Stomach (tissue), 9 donors: Measurements from ENCODE around the gene PDIA5. TPM values are rescaled to one million over a fixed set of nuclear protein-coding genes. Genes with fewer than 3 reads are reported as not detected.

Source experiments
- DNase-seq, 2 donors: peaks; one replicate each; pipeline versions ENCODE4 v3.0.0 to v3.0.0-alpha.2; 2013 to 2019
- H3K27ac ChIP-seq, 5 donors: fragments of 200-600 bp in 4 of 5; sonication (generic) in 4 of 5; one replicate each; pipeline ENCODE4 v1.5.1; 2013 to 2019; ENCODE audit warnings: mild to moderate bottlenecking in 1 of 5, moderate library complexity in 1 of 5
- H3K27me3 ChIP-seq, 3 donors: fragments of 200-600 bp; sonication (generic); one replicate each; pipeline ENCODE4 v1.5.1; 2017 to 2019; ENCODE audit warnings: mixed run types in 1 of 3
- H3K36me3 ChIP-seq, 4 donors: fragments of 200-600 bp; sonication (generic); 1 replicate in 3 of 4; 2 replicates in 1 of 4; pipeline ENCODE4 v1.5.1; 2016 to 2019
- H3K4me1 ChIP-seq, 4 donors: fragments of 200-600 bp; sonication (generic); one replicate each; pipeline ENCODE4 v1.5.1; 2016 to 2019
- H3K4me3 ChIP-seq, 4 donors: fragments of 200-600 bp; sonication (generic) in 3 of 4; one replicate each; pipeline ENCODE4 v1.5.1; 2016 to 2019; ENCODE audit warnings: mild to moderate bottlenecking in 1 of 4
- H3K9me3 ChIP-seq, 4 donors: fragments of 200-600 bp; sonication (generic); one replicate each; pipeline ENCODE4 v1.5.1; 2016 to 2019
- CTCF ChIP-seq, 7 experiments: fragments of 450-650 bp in 4 of 7; fragments of 200-600 bp in 3 of 7; sonication (generic) in 3 of 7; IDR thresholded peaks; one replicate each; pipeline ENCODE4 v1.5.1; 2016 to 2019; ENCODE audit warnings: antibody characterized with exemption in 7 of 7, control low read depth in 2 of 7, mild to moderate bottlenecking in 1 of 7
- EP300 ChIP-seq: sonication (generic); formaldehyde crosslinking; IDR thresholded peaks from one replicate; pipeline ENCODE4 v1.6.1; 2017; ENCODE audit warnings: antibody characterized with exemption
- POLR2A ChIP-seq, 4 donors: fragments of 450-650 bp; IDR thresholded peaks; one replicate each; pipeline ENCODE4 v1.6.1; 2016; ENCODE audit warnings: antibody characterized with exemption in 4 of 4, control low read depth in 2 of 4, mild to moderate bottlenecking in 1 of 4, moderate library complexity in 1 of 4
- POLR2AphosphoS5 ChIP-seq, 3 donors: sonication (generic); formaldehyde crosslinking; IDR thresholded peaks; one replicate each; pipeline ENCODE4 v1.6.1; 2016; ENCODE audit warnings: antibody characterized with exemption in 3 of 3
- WGBS, 5 donors: extraction: QIAGEN DNeasy Blood & Tissue Kit in 3 of 5; methylation state at CpG; one replicate each; pipeline versions ENCODE4 v1.1.5 to v1.1.7; 2013 to 2018; 5-methylcytosine and 5-hydroxymethylcytosine counted together
- intact Hi-C: fragments of 100-400 bp; cut with DNase I; formaldehyde crosslinking; loops from one replicate; pipeline ENCODE4 v1.15.1; 2023; ENCODE audit warnings: low total_unique reads
- polyA plus RNA-seq, 3 donors: library from polyadenylated mRNA; stranded (reverse); fragments of 200-250 nt; gene quantifications; one replicate each; pipeline ENCODE4 v1.2.3, GENCODE V29; 2013
- total RNA-seq, 5 donors: library from RNA; depleted of rRNA; stranded (reverse); fragments of >200 nt; gene quantifications; one replicate each; pipeline versions ENCODE4 v1.1.0 to v1.2.3, GENCODE V29; 2014 to 2016
- donor health status: healthy with polysubstance abuse.
- donor health status: Bipolar disorder and iron deficiency.
- donor health status: healthy.

PDIA5 gene
- total and polyA plus RNA-seq, 8 donors, result 13.9 to 75.3 (median 35.0) TPM

GRCh38 chr3:123159926-123160635, 93.3 kb downstream of the PDIA5 start:
- Histone ChIP-seq H3K4me3 (no peak overlapping the region), H3K27ac (no peak overlapping the region), H3K27me3 (no peaks in the 10 kb centered on the region), H3K36me3 (peaks cover 33 to 89% (median 80%) of the 10 kb centered on the region in 4 donors), H3K9me3 (no peaks in the 10 kb centered on the region), H3K4me1 (peaks cover 31 to 37% (median 36%) of the 10 kb centered on the region in 4 donors)
- intact Hi-C loops, result no loop called here
- no peak for DNase-seq
- WGBS, 5 donors, result 75 to 91% (median 90%) methylated on average over 9 of the region's 9 CpGs
- TF ChIP-seq POLR2AphosphoS5 (IDR thresholded peaks at IDR 0.05) (no peak), CTCF (IDR thresholded peaks at IDR 0.05) (no peak), EP300 (no peak), POLR2A (IDR thresholded peaks at IDR 0.05) (no peak)

GRCh38 chr3:123161167-123161566, 94.3 kb downstream of the PDIA5 start:
- intact Hi-C loops, result no loop called here
- H3K4me3 ChIP-seq, result no peak overlapping the region
- DNase-seq, result no peak

GRCh38 chr3:123163141-123163540, 96.3 kb downstream of the PDIA5 start:
- DNase-seq, result no peak
- intact Hi-C loops, result no loop called here
- H3K9me3 ChIP-seq, result peaks cover 0 to 4% (median 2%) of the 10 kb centered on the region in 4 donors
- no peaks in the 10 kb centered on the region for H3K27me3 ChIP-seq
- TF ChIP-seq EP300, result no peak
- no peak for TF ChIP-seq POLR2AphosphoS5 (IDR thresholded peaks at IDR 0.05)
- no peak for TF ChIP-seq POLR2A (IDR thresholded peaks at IDR 0.05)
- no peak for TF ChIP-seq CTCF (IDR thresholded peaks at IDR 0.05)
- peaks cover 32 to 89% (median 79%) of the 10 kb centered on the region in 4 donors for H3K36me3 ChIP-seq
- WGBS, 5 donors, result 89 to 96% (median 93%) methylated on average over 4 of the region's 4 CpGs
- peaks cover 6 to 12% (median 11%) of the 10 kb centered on the region in 4 donors for H3K4me1 ChIP-seq
- no peak overlapping the region for H3K27ac ChIP-seq
- H3K4me3 ChIP-seq, result no peak overlapping the region

More at GRCh38 chr3:123161167-123161566, 94.3 kb downstream of the PDIA5 start:
- no peak for TF ChIP-seq EP300
- TF ChIP-seq CTCF (IDR thresholded peaks at IDR 0.05), result no peak
- TF ChIP-seq POLR2A (IDR thresholded peaks at IDR 0.05), result no peak
- no peak for TF ChIP-seq POLR2AphosphoS5 (IDR thresholded peaks at IDR 0.05)
- peaks cover 23 to 27% (median 25%) of the 10 kb centered on the region in 4 donors for H3K4me1 ChIP-seq
- no peaks in the 10 kb centered on the region for H3K9me3 ChIP-seq
- H3K27me3 ChIP-seq, result no peaks in the 10 kb centered on the region
- 92 to 96% (median 95%) methylated on average over 6 to 7 of the region's 7 CpGs for WGBS, 5 donors
- no peak overlapping the region for H3K27ac ChIP-seq
- peaks cover 32 to 88% (median 74%) of the 10 kb centered on the region in 4 donors for H3K36me3 ChIP-seq

- Histone ChIP-seq H3K27me3 (no peaks in the 10 kb centered on the region), H3K9me3 (peaks cover 0 to 4% (median 2%) of the 10 kb centered on the region in 4 donors), H3K36me3 (peaks cover 32 to 74% (median 66%) of the 10 kb centered on the region in 4 donors), H3K4me1 (peaks cover 0 to 17% (median 14%) of the 10 kb centered on the region in 4 donors), H3K27ac (no peak overlapping the region), H3K4me3 (no peak overlapping the region)
- DNase-seq, result no peak
- WGBS, 5 donors, result 94 to 100% (median 97%) methylated on average over 1 of the region's 1 CpG
- intact Hi-C loops, result no loop called here
- TF ChIP-seq POLR2A (IDR thresholded peaks at IDR 0.05) (no peak), CTCF (IDR thresholded peaks at IDR 0.05) (no peak), EP300 (no peak), POLR2AphosphoS5 (IDR thresholded peaks at IDR 0.05) (no peak)
Observed at GRCh38 chr3:123165163-123165562, 98.3 kb downstream of the PDIA5 start.
